ENCODE results near the gene CUX1.
"Not testable (repeated sequence)": the region's sequence is repeated elsewhere in the genome, so short reads cannot be mapped to it uniquely, and the experiment has no call there.

Gene CUX1

DNA sequence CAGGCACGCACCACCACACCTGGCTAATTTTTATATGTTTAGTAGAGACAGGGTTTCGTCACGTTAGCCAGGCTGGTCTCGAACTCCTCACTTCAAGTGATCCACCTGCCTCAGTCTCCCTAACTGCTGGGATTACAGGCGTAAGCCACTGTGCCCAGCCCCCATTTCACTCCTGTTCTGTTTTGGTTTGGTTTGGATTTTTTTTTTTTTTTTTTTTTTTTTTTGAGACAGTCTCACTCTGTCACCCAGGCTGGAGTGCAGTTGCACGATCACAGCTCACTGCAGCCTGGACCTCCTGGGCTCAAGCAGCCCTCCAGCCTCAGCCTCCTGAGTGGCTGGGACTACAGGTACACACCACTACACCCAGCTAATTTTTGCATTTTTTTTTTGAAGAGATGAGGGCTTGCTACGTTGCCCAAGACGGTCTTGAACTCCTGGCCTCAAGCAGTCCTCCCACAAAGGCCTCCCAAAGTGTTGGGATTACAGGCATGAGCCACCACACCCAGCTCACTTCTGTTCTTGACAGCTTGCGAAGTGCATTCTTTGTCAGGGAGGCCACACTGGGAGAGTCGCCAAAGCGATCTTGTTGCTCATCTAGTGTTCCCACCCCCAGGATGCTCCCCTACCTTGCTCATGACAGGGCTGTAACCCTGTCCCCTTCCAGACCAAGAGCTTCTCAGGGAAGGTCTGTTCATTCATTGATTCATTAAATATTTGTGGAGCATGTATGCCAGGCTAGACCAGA, 229.1 kb downstream of the CUX1 start:
- DNase-seq (ENCODE audit: low read depth), result no peak

DNA sequence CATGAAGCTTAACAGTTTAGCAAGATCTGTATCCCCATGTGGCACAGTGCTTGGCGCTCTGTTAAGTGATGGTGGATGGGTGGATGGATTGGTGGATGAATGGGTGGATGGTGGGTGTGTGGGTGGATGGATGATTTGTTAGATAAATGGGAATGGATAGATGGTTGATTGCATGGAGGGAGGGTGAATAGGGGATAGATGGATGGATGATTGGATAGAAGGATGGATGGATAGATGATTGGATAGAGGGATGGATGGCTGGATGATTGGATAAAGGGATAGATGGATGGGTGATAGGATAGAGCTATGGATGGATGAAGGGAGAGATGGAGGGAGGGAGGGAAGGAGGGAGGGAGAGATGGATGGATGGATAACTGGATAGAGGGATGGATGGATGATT, 229.7 kb downstream of the CUX1 start:
- no peak for DNase-seq (ENCODE audit: low read depth)

DNA sequence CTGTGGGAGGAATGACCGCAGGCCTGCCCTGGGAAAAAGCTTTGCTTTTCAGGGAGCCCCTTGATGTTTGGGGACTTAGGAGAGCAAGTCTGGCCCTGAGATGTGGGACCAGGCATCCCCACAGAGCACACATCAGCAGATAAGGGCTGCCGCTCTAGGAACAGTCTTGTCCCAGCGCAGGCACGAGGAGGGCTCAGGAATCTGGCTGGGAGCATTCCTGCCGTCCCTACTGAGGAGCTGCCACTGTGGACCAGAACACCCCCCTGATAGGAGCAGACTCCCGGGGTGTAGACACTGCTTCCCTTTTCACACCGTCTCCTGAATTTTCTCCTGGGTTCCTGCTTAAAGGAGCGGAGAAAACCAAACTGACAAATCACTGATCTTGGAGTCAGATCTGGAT, 232.3 kb downstream of the CUX1 start:
- DNase-seq (ENCODE audit: low read depth), result no peak

DNA sequence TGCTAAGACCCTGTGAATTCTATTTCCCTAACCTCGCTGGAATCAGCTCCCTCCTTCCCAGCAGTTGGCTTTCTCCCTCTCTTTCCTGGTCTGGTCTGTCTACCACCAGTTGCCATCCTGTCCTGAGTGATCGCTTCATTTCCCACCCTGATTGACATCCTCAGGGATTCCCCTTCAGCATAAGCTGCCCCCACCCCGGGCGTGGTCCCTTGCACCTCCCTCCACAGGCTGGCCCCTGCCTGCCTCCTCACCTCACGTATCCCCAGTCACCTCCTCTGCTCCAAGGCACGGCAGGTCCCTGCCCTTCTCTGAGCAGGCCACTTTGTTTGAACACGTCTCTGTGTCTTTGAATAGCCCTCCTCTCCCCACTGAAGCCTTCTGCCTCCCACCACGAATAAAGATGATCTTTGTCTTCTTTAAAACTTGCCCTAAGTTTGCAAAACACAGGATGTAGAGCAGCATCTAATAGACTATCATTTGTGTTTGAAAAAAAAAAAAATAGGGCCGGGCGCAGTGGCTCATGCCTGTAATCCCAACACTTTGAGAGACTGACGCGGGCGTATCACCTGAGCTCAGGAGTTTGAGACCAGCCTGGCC, 233.5 kb downstream of the CUX1 start:
- DNase-seq (ENCODE audit: low read depth), result no peak

DNA sequence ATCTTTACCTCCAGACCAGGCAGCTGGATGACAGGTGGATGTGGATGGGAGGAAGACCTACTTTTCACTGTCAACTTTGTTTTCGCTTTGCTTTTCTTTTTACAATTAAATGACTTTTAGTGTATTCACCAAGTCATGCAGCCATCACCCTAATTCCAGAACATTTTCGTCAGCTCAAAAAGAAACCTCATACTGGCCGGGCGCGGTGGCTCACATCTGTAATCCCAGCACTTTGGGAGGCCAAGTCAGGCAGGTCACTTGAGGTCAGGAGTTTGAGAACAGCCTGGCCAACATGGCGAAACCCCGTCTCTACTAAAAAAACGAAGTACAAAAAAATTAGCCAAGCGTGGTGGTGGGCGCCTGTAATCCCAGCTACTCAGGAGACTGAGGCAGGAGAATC, 234.3 kb downstream of the CUX1 start:
- DNase-seq (ENCODE audit: low read depth), result not testable (repeated sequence)

DNA sequence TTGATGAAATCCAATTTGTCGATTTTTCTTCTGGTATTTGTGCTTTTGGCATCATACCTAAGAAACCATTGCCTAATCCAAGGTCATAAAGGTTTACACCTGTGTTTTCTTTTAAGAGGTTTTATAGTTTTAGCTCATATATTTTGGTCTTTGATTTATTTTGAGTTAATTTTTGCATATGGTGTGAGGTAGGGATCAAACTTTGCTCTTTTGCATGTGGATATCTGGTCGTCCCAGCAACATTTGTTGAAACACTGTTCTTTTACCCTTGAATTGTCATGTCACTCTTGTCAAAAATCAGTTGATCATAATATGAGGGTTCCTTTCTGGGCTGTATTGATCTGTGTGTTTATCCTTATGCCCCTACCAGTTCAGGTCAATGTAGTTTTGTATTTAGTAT, 236.7 kb downstream of the CUX1 start:
- DNase-seq (ENCODE audit: low read depth), result no peak

DNA sequence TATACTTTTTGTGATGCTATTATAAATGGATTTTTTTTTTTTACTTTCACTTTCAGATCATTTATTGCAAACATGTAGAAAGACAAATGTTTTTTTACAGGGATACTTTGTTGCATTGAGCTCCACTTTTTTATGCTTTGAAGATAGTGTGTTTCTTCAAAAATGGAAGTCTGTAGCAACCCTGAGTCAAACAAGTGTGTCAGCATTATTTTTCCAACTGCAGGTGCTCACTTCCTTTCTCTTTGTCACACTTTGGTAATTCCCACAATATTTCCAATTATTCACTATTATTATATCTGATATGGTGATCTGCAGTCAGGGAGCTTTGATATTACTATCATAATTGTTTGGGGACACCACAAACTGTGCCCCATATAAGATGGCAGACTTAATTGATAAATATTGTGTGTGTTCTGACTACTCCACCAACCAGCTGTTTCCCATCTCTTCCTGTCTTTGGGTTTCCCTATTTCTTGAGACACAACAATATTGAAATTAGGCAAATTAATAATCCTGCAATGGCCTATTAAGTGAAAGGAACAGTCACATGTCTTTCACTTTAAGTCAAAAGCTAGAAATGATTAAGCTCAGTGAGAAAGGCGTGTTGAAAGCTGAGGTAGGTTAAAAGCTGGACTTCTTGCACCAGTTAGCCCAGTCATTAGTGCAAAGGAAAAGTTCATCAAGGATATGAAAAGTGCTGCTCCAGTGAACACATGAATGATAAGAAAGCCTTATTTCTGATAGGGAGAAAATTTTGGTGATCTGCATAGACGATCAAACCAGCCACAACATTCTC, 238.0 kb downstream of the CUX1 start:
- no peak for DNase-seq (ENCODE audit: low read depth)

DNA sequence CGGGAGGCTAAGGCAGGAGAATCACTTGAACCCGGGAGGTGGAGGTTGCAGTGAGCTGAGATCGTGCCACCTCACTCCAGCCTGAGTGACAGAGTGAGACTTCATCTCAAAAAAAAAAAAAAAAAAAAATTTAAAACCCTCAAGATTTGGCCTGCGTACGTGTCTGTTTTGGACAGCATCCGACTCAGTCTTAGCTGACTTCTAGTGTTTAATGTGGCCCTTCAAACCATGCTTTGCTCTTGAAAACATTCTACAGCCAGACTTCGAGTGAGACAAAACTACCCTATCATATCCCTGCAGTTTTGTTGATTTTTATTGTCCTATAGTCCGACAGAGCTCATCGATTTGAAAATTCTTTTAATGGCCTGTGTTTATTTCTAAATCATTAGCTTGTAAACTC, 242.1 kb downstream of the CUX1 start:
- DNase-seq (ENCODE audit: low read depth), result no peak

DNA sequence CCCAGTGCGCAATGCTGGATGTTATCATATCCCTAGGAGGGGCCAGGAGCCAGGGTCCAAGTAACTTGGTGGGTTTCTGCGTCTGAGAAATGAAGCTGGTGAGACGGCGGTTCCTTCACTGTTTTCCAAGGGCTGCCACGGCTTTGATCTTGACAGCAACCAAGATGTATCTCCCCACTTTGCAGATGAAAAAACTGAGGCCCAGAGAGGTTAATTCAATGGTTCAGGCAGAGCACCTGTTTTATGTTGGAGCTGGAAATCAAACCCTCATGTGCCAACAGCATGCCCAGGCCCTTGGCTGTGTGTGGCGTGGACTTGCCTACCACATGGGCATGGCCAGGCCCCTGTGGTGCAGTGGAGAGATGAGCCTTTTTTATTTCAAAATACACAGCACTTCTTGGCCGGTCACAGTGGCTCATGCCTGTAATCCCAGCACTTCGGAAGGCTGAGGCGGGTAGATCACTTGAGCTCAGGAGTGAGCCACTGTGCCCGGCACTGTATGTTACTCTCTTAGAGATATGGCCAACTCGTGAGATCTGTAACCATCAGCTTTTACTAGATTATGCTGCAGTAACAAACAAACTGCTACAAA, 244.0 kb downstream of the CUX1 start:
- DNase-seq (ENCODE audit: low read depth), result no peak

DNA sequence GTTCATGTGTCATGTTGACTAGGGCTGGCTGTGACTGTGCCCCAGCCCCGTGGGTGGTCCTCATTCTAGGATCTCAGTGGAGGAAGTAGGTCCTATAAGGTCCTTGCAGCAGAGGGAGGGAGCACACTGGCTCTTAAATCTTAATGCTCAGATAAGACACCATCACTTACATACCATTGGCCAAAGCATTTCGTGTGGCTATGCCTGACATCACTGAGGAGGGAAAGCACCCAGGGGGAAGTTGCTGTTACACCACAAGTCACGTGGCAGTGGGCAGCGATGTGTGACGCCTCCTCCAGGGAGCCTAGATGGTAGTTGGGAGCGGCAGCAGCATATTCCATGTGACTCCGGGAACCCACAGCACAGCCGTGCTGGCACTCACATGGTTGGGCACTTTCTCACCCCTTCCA, 244.6 kb downstream of the CUX1 start:
- peak; percentile 94 for DNase-seq (ENCODE audit: low read depth)

DNA sequence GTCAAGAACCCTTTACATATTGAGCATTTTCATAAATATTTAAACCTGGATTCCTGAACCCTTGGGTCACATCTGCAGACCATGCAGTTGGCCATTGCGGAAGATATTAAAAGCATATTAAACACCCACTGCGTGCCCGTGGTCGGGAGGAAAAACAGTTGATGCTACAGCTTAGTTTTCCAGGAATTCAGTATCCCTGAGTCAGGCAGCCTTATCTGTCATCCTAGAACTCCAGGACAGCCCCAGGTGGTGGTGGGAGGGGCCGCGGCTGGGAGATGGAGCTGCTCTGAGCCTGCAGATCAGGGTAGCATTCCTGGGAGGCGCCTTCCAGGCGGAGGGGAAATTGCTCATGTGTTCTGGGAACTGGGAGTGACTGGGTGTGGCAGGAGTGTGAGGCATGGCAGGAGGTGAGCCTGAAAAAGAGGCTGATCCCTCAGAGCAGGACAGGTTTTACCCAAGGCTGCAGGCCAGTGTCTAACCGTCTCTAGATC, 246.3 kb downstream of the CUX1 start:
- peak; percentile 82 for DNase-seq (ENCODE audit: low read depth)

DNA sequence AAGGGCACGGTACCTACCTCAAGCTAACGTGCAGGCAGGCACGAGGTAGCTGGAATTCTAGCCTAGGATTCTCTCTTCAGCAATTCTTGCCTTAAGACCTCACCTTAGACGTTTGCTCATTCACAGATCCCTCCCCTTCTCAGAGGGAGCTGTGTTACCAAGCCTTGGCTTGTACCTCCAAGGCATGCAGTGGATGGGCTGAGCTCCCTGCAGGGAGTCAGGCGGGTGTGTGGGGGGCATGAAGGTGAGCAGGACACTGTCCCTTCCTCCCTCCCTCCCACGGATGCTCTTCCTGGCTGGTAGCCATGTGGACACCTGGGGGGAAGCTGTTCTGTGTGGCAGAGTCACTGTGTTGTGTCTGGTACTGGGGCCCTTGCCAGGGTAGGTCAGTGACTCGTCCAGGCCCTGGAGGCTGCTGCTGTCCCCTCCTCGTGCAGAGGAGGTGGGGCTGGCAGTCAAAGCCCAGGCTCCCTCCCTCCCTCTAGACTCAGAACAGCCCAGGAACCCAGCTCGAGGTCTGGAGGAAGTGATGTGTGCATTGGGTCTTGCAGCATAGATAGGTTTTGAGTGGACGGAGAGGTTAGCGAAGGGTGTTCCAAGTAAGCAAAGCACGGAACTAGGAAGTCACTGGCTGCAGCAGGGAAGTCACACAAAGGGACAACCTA, 247.1 kb downstream of the CUX1 start:
- DNase-seq (ENCODE audit: low read depth), result peak; percentile 42

DNA sequence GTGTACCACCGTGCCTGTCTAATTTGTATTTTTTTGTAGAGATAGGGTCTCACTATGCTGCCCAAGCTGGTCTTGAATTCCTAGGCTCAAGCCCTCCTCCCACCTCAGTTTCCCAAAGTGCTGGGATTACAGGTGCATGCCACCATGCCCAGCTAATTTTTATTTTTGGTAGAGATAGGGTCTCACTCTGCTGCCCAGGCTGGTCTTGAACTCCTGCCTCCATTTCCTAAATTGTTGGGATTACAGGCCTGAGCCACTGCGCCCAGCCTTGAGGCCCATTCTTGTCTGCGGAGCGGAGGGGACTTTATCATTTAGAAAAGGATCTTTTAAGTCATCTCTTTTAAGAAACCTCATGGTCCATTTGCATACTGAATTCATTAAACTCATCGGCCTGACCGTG, 247.8 kb downstream of the CUX1 start:
- DNase-seq (ENCODE audit: low read depth), result no peak

DNA sequence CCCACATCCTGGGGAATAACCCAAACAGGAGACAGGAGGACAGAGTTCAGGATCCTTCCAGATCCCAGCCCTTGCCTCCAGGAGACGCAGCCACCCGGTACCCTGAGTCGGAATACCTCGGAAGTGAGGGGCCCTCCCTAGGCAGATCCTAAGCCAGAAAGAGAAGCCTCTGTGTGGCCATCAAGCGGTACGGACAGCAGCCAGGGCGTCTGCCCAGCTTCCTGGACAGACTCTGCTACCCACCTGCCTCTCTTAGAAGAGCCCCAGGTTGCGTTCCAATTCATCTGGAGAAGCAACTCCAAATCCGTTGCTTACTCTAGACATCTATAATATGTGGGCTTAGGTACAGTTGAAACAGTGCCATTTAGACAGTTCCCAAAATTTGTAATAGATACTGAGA, 249.1 kb downstream of the CUX1 start:
- DNase-seq (ENCODE audit: low read depth), result no peak

DNA sequence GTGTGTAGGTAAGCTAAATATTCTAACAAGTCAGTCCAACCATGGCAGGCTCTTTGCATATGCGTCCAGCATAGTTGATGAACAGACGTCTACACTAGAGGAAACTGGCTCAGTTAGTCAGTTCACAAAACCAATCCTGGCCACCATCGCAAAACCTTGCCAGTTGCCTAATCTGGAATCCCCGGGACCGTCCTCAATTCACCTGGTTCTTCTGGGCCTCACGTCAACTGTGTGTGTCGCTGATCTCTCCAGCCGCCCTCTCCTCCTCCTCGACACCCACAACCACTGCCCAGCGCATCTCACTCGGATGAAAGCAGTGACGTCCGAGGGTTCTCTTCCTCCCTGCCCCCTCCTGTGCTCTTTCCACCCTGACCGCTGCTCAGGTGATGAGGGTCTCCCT, 251.4 kb downstream of the CUX1 start:
- DNase-seq (ENCODE audit: low read depth), result no peak

DNA sequence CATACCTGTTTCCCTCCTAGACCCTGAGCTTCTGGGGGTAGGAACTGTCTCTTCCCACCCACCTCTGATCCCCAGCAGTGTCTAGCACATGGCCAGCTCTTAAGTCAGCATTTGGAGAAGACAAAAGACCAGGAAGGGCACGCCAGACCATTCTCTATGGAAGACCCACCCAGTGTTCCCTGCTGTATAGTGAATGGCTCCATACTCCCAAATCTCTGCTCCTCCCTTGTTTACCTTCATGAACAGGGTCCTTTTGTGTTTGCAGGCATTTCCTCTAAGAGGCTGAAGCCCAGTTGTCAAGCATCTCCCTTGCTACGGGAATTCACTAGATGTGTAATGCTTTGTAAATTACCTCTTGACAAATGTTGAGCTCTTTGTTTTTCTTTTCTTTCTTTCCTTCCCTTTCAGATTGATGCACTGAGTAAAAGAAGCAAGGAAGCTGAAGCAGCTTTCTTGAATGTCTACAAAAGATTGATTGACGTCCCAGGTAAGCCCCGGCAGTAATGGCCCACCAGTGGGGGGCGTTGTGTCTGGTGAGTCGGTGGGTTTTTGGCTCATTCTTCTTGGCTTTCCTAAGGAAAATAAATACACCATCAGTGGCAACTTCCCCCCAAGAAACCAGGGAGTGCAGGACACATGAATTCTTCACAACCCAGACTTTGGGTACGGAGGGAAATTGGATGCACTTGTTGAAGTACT, 252.7 kb downstream of the CUX1 start:
- DNase-seq (ENCODE audit: low read depth), result no peak

DNA sequence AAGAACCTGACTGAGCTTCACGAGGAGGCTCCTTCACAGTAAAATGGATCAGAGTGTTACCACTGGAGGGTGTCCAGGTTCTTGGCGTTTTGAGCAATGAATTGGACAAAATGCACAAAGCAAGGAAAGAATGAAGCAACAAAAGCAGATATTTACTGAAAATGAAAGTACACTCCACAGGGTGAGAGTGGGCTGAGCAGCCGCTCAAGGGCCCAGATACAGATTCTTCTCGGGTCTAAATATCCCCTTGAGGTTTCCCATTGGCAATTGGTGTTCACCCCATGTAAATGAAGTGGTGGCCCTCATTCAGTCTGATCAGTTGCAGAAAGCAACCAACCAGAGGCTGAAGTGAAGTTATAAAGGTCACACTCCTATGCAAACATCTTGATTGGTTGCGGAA, 254.6 kb downstream of the CUX1 start:
- DNase-seq (ENCODE audit: low read depth), result no peak

DNA sequence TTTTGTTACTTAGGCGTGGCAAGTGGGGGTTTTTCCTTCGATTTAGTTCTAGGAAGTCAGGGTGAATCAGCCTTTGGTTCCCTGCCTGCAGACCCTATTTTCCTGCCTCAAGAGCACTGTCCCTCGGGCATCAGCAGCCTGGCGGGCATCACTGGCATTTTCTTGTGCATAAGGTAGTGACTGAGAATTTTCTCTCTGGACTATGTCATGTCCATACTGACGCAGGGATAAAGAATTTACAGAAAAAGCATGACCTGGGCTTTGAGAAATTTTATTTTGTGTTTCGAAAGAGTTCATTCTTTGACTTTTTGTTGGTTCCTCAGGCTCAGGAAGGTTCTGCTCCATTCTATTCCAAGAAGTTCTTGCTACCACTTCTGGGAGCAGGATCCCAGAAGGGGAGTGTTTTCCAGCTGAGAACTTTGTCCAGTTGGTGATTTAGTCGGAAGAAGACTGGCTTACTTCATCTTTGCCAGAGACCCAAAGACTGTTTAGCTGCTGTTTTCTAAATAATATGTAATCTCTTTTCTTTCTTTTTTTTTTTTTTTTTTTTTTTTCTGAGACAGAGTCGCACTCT, 255.3 kb downstream of the CUX1 start:
- DNase-seq (ENCODE audit: low read depth), result peak; percentile 83

DNA sequence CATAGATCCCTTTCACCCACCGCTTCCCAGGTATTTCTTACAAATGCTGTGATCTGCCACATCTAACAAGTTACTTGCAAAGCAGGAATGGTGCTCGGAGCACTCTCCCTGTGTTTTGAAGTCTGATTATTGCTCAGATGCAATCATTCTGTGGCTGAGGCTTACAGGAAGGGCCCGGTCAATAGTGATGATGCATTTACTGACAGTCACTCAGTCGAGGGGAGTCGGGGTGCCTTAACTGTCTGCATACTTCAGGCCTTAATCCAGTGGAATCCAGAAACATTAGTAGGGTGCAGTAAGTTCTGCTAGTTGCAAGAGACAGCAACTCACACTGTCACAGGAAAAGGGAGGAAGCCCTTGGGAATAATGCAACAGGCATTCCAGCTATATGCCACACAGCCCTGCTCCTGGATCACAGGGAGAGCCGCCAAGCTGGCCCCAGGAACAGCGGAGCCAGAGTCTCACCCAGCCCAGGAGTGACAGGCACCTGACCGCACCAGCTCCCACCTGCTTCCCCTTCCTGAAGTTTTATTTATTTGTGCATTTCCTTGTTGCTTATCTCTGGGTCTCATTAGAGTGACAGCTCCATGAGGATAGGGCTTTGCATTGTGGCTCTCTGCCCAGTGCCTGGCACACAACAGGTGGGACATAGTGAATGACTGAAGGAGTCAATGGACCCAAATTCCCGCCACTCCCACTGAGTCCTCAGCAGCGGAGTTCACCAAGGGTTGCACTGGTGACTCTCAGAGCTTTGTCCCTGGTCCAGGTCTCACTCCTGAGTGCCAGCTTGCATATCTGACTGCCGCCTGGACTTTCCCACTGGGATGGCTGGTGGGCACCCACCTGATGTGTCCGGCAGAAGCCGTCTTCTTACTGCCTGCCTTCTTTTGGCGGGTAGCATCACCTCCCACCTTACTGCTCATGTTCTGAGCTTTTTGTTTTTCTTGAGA, 256.8 kb downstream of the CUX1 start:
- DNase-seq (ENCODE audit: low read depth), result peak; percentile 72

DNA sequence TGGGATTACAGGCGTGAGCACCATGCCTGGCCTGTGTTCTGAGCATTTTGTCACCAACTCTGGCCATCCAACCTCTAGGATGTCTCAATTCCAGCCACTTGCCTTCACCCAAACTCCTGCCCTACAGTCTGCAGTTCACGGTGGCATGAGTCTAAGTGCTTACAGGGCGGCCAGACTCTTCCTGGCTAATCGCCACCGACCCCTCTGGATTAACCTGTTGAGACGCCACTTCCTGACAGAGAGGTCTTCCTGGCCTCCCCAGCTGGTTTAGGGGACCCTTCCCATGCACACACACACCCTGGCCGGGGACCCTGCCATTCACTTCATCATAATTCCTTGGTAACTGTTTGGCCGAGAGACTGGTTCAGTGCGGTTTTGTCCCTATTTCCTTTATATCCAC, 257.7 kb downstream of the CUX1 start:
- no peak for DNase-seq (ENCODE audit: low read depth)
